ENCODE data around the gene HPGD. TPM values are rescaled to one million over a fixed set of nuclear protein-coding genes. Genes with fewer than 3 reads are reported as not detected.

HPGD gene
- total and polyA plus RNA-seq, 5 donors from 2014 or later: 48.3 to 126 (median 85.7) TPM

GRCh38 chr4:174553828-174554227 is 31.5 kb upstream of the HPGD start:
- Mint-ChIP-seq H3K27ac (no peak overlapping the region), H3K36me3 (no peaks in the 10 kb centered on the region), H3K4me1 (no peaks in the 10 kb centered on the region), H3K4me3 (no peak overlapping the region), H3K27me3 (no peaks in the 10 kb centered on the region), H3K9me3 (peaks cover 1 to 9% (median 5%) of the 10 kb centered on the region in 7 donors)
- no peaks in the 10 kb centered on the region for H3K36me3 ChIP-seq (ENCODE audit: control insufficient read depth, insufficient read depth, low read length)
- H3K4me1 ChIP-seq (ENCODE audit: control insufficient read depth, insufficient read depth, low read length, poor library complexity, severe bottlenecking): no peaks in the 10 kb centered on the region
- ATAC-seq (ENCODE audit: low read depth in 2 of 2) (no peak), DNase-seq (no peak)
- no peaks in the 10 kb centered on the region for H3K9me3 ChIP-seq (ENCODE audit: control insufficient read depth in 2 of 2, low read length in 2 of 2)
- H3K27ac ChIP-seq (ENCODE audit: insufficient read depth, low read length, poor library complexity, severe bottlenecking): no peak overlapping the region
- no peak overlapping the region for H3K4me3 ChIP-seq (ENCODE audit: low read depth, low read length)
- no peaks in the 10 kb centered on the region for H3K27me3 ChIP-seq (ENCODE audit: control insufficient read depth, insufficient read depth, low read length)

DNA sequence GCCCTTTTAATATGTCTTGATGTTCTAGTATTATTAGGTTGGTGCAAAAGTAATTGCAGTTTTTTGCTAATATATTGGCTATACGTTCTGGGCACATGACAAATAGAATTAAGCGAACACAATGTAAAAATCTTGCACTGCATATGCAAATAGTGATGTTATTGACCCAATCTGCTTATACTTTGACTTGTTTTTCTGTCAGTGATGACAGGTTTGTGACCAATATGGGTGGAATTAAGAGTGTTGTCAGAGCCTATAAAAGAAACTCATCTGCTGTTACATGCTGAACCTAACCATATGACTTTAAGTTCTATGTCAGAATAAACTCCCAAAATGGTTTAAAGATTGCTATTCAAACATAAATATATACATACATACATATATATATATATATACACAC is 30.7 kb upstream of the HPGD start:
- Mint-ChIP-seq H3K27me3 (no peaks in the 10 kb centered on the region), H3K4me3 (no peak overlapping the region), H3K36me3 (no peaks in the 10 kb centered on the region), H3K27ac (no peak overlapping the region), H3K9me3 (peaks cover 1 to 11% (median 5%) of the 10 kb centered on the region in 7 donors), H3K4me1 (no peaks in the 10 kb centered on the region)
- H3K27ac ChIP-seq (ENCODE audit: insufficient read depth, low read length, poor library complexity, severe bottlenecking): no peak overlapping the region
- ATAC-seq (ENCODE audit: low read depth in 2 of 2): no peak
- no peak overlapping the region for H3K4me3 ChIP-seq (ENCODE audit: low read depth, low read length)
- no peak for DNase-seq
- H3K36me3 ChIP-seq (ENCODE audit: control insufficient read depth, insufficient read depth, low read length): no peaks in the 10 kb centered on the region
- H3K9me3 ChIP-seq (ENCODE audit: control insufficient read depth in 2 of 2, low read length in 2 of 2): no peaks in the 10 kb centered on the region
- H3K4me1 ChIP-seq (ENCODE audit: control insufficient read depth, insufficient read depth, low read length, poor library complexity, severe bottlenecking): no peaks in the 10 kb centered on the region
- H3K27me3 ChIP-seq (ENCODE audit: control insufficient read depth, insufficient read depth, low read length): no peaks in the 10 kb centered on the region

- Histone ChIP-seq H3K9me3 (ENCODE audit: control insufficient read depth in 2 of 2, low read length in 2 of 2) (peaks cover 0 to 4% of the 10 kb centered on the region in 2 experiments), H3K27ac (ENCODE audit: insufficient read depth, low read length, poor library complexity, severe bottlenecking) (no peak overlapping the region), H3K4me3 (ENCODE audit: low read depth, low read length) (no peak overlapping the region), H3K36me3 (ENCODE audit: control insufficient read depth, insufficient read depth, low read length) (no peaks in the 10 kb centered on the region), H3K27me3 (ENCODE audit: control insufficient read depth, insufficient read depth, low read length) (no peaks in the 10 kb centered on the region), H3K4me1 (ENCODE audit: control insufficient read depth, insufficient read depth, low read length, poor library complexity, severe bottlenecking) (no peaks in the 10 kb centered on the region)
- Mint-ChIP-seq H3K36me3 (no peaks in the 10 kb centered on the region), H3K9me3 (peaks cover 4 to 12% (median 7%) of the 10 kb centered on the region in 7 donors), H3K4me1 (no peaks in the 10 kb centered on the region), H3K4me3 (no peak overlapping the region), H3K27me3 (no peaks in the 10 kb centered on the region), H3K27ac (no peak overlapping the region)
- ATAC-seq (ENCODE audit: low read depth in 2 of 2) (no peak), DNase-seq (no peak)
These were observed 28.3 kb upstream of the HPGD start for GRCh38 chr4:174550541-174550940.

DNA sequence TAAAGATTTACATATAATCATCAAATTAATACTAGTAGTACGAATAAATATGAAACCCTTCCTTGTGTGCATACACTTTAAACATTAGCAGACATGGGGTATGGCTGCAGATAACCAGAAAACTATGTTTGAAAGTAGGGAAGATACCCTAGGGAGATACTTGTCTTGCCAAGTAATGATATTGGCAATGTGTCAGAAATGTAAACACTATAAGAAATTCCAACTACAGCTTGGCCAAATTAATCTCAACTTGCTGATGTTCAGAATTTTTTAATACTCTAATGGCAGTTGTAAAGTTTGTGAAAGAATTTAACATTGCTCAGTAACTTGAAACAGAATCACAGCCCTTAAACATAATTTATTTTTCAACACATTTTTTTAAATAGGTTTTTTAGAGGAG is 27.4 kb upstream of the HPGD start:
- Mint-ChIP-seq H3K27ac (no peak overlapping the region), H3K27me3 (no peaks in the 10 kb centered on the region), H3K36me3 (no peaks in the 10 kb centered on the region), H3K4me3 (no peak overlapping the region), H3K4me1 (no peaks in the 10 kb centered on the region), H3K9me3 (peaks cover 4 to 12% (median 7%) of the 10 kb centered on the region in 7 donors)
- no peak overlapping the region for H3K27ac ChIP-seq (ENCODE audit: insufficient read depth, low read length, poor library complexity, severe bottlenecking)
- no peaks in the 10 kb centered on the region for H3K27me3 ChIP-seq (ENCODE audit: control insufficient read depth, insufficient read depth, low read length)
- ATAC-seq (ENCODE audit: low read depth in 2 of 2) (no peak), DNase-seq (no peak)
- no peaks in the 10 kb centered on the region for H3K4me1 ChIP-seq (ENCODE audit: control insufficient read depth, insufficient read depth, low read length, poor library complexity, severe bottlenecking)
- no peak overlapping the region for H3K4me3 ChIP-seq (ENCODE audit: low read depth, low read length)
- H3K36me3 ChIP-seq (ENCODE audit: control insufficient read depth, insufficient read depth, low read length): no peaks in the 10 kb centered on the region
- H3K9me3 ChIP-seq (ENCODE audit: control insufficient read depth in 2 of 2, low read length in 2 of 2): peaks cover 0 to 4% of the 10 kb centered on the region in 2 experiments

DNA sequence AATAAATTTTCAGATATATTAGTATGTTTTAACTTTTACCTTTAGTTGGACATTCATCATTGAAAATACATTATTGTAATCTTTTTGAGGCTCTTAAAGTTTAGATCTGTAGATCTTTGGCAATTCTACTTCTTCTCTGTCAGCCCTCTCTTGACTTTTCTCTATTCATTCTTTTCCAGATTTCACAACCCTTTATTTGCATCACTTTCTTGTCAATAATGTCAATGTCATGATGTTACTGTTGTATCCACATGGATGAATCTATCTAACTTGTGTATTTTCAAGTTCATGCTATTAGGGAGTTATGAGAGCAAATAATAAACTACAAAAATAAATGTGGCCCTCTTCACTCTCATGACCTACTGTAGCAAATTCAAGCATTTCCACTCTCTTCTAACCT is 23.0 kb upstream of the HPGD start:
- DNase-seq (no peak), ATAC-seq (ENCODE audit: low read depth in 2 of 2) (no peak)
- no peaks in the 10 kb centered on the region for H3K27me3 ChIP-seq (ENCODE audit: control insufficient read depth, insufficient read depth, low read length)
- H3K9me3 ChIP-seq (ENCODE audit: control insufficient read depth in 2 of 2, low read length in 2 of 2): peaks cover 0 to 4% of the 10 kb centered on the region in 2 experiments
- H3K4me3 Mint-ChIP-seq: no peak overlapping the region
- no peak overlapping the region for H3K27ac Mint-ChIP-seq
- no peaks in the 10 kb centered on the region for H3K36me3 ChIP-seq (ENCODE audit: control insufficient read depth, insufficient read depth, low read length)
- no peak overlapping the region for H3K27ac ChIP-seq (ENCODE audit: insufficient read depth, low read length, poor library complexity, severe bottlenecking)
- peaks cover 1 to 10% (median 4%) of the 10 kb centered on the region in 7 donors for H3K9me3 Mint-ChIP-seq
- H3K4me1 Mint-ChIP-seq: no peaks in the 10 kb centered on the region
- no peaks in the 10 kb centered on the region for H3K36me3 Mint-ChIP-seq
- H3K4me1 ChIP-seq (ENCODE audit: control insufficient read depth, insufficient read depth, low read length, poor library complexity, severe bottlenecking): no peaks in the 10 kb centered on the region
- no peaks in the 10 kb centered on the region for H3K27me3 Mint-ChIP-seq
- H3K4me3 ChIP-seq (ENCODE audit: low read depth, low read length): no peak overlapping the region

DNA sequence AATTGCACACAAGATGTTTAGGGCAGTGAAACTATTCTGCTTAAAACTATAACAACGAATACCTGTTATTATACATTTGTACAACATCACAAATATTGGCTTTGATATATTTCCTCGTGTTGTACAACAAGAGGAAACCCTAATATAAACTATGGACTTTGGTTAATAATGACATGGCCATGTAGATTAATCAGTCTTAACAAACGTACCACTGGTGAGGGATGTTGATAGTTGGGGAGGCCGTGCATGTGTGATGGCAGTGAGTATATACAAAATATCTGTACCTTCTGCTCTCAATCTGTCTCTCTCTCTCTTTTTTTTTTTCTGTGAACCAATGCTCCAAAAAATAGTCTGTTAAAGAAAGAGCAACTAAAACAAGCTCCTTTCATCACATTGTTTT is 22.2 kb upstream of the HPGD start:
- Histone ChIP-seq H3K9me3 (ENCODE audit: control insufficient read depth in 2 of 2, low read length in 2 of 2) (peaks cover 0 to 4% of the 10 kb centered on the region in 2 experiments), H3K27ac (ENCODE audit: insufficient read depth, low read length, poor library complexity, severe bottlenecking) (no peak overlapping the region), H3K36me3 (ENCODE audit: control insufficient read depth, insufficient read depth, low read length) (no peaks in the 10 kb centered on the region), H3K27me3 (ENCODE audit: control insufficient read depth, insufficient read depth, low read length) (no peaks in the 10 kb centered on the region), H3K4me3 (ENCODE audit: low read depth, low read length) (no peak overlapping the region), H3K4me1 (ENCODE audit: control insufficient read depth, insufficient read depth, low read length, poor library complexity, severe bottlenecking) (no peaks in the 10 kb centered on the region)
- DNase-seq: no peak
- Mint-ChIP-seq H3K4me3 (no peak overlapping the region), H3K36me3 (no peaks in the 10 kb centered on the region), H3K9me3 (peaks cover 1 to 7% (median 3%) of the 10 kb centered on the region in 7 donors), H3K4me1 (no peaks in the 10 kb centered on the region), H3K27me3 (no peaks in the 10 kb centered on the region), H3K27ac (no peak overlapping the region)
- no peak for ATAC-seq (ENCODE audit: low read depth in 2 of 2)

- Mint-ChIP-seq H3K27ac (no peak overlapping the region), H3K27me3 (no peaks in the 10 kb centered on the region), H3K9me3 (peaks cover 0 to 2% (median 0%) of the 10 kb centered on the region in 7 donors), H3K36me3 (no peaks in the 10 kb centered on the region), H3K4me3 (no peak overlapping the region), H3K4me1 (peaks cover 0 to 3% (median 0%) of the 10 kb centered on the region in 4 donors)
- Histone ChIP-seq H3K4me1 (ENCODE audit: control insufficient read depth, insufficient read depth, low read length, poor library complexity, severe bottlenecking) (no peaks in the 10 kb centered on the region), H3K36me3 (ENCODE audit: control insufficient read depth, insufficient read depth, low read length) (no peaks in the 10 kb centered on the region), H3K4me3 (ENCODE audit: low read depth, low read length) (no peak overlapping the region), H3K27ac (ENCODE audit: insufficient read depth, low read length, poor library complexity, severe bottlenecking) (no peak overlapping the region), H3K9me3 (ENCODE audit: control insufficient read depth in 2 of 2, low read length in 2 of 2) (no peaks in the 10 kb centered on the region), H3K27me3 (ENCODE audit: control insufficient read depth, insufficient read depth, low read length) (no peaks in the 10 kb centered on the region)
- ATAC-seq (ENCODE audit: low read depth in 2 of 2) (no peak), DNase-seq (no peak)
These were observed 17.9 kb upstream of the HPGD start for GRCh38 chr4:174540175-174540574.

- H3K9me3 ChIP-seq (ENCODE audit: control insufficient read depth in 2 of 2, low read length in 2 of 2): no peaks in the 10 kb centered on the region
- Mint-ChIP-seq H3K27me3 (no peaks in the 10 kb centered on the region), H3K4me1 (peaks cover 0 to 3% (median 0%) of the 10 kb centered on the region in 4 donors), H3K36me3 (no peaks in the 10 kb centered on the region), H3K27ac (no peak overlapping the region), H3K4me3 (no peak overlapping the region), H3K9me3 (peaks cover 0 to 2% (median 0%) of the 10 kb centered on the region in 7 donors)
- no peaks in the 10 kb centered on the region for H3K4me1 ChIP-seq (ENCODE audit: control insufficient read depth, insufficient read depth, low read length, poor library complexity, severe bottlenecking)
- no peak for ATAC-seq (ENCODE audit: low read depth in 2 of 2)
- H3K27ac ChIP-seq (ENCODE audit: insufficient read depth, low read length, poor library complexity, severe bottlenecking): no peak overlapping the region
- DNase-seq: no peak
- H3K4me3 ChIP-seq (ENCODE audit: low read depth, low read length): no peak overlapping the region
- no peaks in the 10 kb centered on the region for H3K36me3 ChIP-seq (ENCODE audit: control insufficient read depth, insufficient read depth, low read length)
- H3K27me3 ChIP-seq (ENCODE audit: control insufficient read depth, insufficient read depth, low read length): no peaks in the 10 kb centered on the region
These were observed 17.3 kb upstream of the HPGD start for GRCh38 chr4:174539571-174539970.
